NCI-H526 treated with DMSO at 0.1 percent for 48 hours (cell line): ENCODE results near the gene FBRSL1.
"Not testable (repeated sequence)": the region's sequence is repeated elsewhere in the genome, so short reads cannot be mapped to it uniquely, and the experiment has no call there.

Source experiments
- DNase-seq: peaks from one replicate; lab custom pipeline; 2025; lab: John Stamatoyannopoulos, UW

FBRSL1 gene

GRCh38 chr12:132525833-132526455 is 36.0 kb downstream of the FBRSL1 start:
- DNase-seq: no peak

GRCh38 chr12:132527186-132527882 is 37.4 kb downstream of the FBRSL1 start:
- no peak for DNase-seq

DNA sequence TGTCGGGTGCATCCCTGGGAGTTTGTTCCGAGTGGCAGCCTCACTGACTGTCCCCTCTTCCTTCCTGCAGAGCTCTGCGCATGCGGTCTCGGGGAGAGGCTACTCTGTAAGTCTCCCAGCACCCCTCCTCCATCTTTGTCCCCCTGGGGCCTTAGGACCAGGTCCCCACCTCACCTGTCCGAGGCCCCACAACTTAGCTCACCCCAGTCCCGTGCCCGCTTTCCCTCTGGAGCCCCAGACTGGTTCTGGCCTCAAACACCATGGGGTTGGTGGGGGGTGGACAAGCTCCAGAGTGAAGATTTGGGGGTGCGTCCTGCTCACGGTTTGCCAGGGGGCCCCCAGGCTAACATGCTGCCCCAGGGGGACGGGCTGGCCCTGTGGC is 37.9 kb downstream of the FBRSL1 start:
- DNase-seq: no peak

DNA sequence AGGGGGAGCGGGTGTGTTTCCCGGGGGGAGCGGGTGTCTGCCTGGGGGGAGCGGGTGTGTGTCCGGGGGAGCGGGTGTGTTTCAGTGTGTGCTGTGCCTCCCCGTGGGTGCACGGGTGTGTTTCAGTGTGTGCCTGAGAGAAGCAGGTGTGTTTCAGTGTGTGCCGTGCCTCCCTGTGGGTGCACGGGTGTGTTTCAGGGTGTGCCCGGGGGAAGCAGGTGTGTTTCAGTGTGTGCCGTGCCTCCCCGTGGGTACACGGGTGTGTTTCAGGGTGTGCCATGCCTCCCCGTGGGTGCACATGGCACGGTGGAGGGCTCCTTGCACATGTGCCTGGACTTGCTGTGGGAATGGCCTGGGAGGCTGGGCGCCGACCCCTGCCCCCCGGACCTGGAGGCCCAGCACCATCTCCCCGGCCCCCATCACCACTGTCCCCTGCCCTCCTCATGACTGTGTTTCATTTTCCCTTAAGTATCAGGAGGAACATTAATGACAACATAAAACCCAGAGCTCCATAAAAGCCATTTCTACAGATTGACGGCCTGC is 38.7 kb downstream of the FBRSL1 start:
- DNase-seq: no peak

DNA sequence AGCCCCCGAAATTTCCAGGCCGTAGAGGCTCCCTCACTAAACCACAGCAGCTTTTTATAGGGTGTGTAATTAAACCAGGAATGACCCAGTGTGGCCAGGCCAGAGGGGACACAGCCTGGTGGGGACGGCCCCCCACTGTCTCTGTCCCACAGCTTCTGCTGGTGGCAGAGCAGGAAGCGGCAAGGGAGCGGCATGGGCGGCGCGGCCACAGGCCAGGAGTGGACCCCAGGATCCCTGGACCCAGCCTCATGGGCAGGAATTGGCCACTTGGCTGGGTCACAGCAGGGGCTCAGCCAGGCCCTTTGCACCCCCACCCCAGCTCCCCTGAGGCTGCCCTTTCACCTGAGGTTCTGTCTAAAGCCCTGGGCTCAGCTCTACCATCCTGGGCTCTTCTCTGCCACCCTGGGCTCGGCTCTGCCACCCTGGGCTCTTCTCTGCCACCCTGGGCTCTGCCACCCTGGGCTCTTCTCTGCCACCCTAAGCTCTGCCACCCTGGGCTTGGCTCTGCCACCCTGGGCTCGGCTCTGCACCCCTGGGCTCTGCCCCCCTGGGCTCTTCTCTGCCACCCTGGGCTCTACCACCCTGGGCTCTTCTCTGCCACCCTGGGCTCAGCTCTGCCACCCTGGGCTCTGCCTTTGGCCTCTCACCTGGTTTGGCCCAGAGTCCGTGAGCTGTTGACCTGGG is 39.3 kb downstream of the FBRSL1 start:
- DNase-seq: no peak

GRCh38 chr12:132529906-132530305 is 40.0 kb downstream of the FBRSL1 start:
- DNase-seq: no peak

DNA sequence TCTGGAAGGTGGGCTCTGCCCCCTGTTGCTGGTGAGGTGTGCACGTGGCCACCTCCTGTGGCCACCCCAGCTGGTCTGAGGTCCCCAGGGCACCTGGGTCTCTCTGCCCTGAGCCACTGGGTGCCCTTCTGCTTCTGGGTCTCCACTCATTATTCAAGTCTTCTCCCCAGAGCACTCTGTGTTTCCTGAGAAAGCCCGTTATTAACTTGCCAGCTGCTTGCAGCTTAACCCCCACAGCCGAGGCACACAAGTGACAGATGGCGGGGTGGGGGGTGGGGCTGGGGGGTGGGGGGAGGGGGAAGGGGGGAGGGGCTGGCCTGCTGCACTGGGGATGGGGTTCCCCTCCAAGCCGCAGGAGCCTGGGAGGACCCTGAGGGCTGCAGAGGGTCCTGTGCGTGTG is 40.5 kb downstream of the FBRSL1 start:
- no peak for DNase-seq

DNA sequence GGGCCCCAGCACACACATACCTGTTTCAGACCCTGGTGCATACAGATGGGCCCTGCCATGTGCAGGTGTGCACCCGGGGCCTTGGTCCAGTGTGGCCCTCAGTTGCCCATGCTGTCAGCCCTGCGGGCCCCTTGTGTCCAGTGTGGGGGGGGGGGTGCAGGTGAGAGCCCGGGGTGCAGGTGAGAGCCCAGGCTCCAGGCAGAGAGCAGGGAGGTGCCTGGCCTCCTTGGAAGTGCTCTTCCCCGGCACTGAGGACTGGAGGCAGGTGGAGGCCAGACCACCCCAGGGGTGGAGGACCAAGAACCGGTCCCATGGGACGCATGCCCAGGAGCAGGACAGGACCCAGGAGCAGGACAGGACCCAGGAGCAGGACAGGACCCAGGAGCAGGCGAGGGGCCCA is 40.9 kb downstream of the FBRSL1 start:
- no peak for DNase-seq

- DNase-seq: not testable (repeated sequence)
These were observed 43.0 kb downstream of the FBRSL1 start for GRCh38 chr12:132532711-132533583.

GRCh38 chr12:132533584-132533958 is 43.6 kb downstream of the FBRSL1 start:
- no peak for DNase-seq

- no peak for DNase-seq
These were observed 44.1 kb downstream of the FBRSL1 start for GRCh38 chr12:132534076-132534475.

DNA sequence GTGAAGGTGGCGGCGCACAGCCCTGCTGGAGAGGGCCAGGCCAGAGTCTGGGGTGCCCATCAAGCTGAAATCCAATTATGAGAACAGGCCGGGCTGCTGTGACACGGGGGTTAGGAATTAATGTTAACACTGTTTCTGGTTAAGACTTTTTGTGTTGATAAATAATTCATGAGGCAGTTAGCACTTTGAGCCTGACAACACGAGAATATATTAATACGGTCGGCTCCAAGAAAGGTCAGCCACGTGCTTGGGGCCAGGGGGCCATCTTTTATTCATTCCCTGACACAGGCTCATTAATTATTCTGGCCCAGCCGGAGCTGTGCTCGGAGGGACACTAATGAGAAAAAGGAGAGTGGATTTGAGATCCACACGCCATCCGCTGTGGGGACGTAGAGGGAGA is 45.1 kb downstream of the FBRSL1 start:
- no peak for DNase-seq

DNA sequence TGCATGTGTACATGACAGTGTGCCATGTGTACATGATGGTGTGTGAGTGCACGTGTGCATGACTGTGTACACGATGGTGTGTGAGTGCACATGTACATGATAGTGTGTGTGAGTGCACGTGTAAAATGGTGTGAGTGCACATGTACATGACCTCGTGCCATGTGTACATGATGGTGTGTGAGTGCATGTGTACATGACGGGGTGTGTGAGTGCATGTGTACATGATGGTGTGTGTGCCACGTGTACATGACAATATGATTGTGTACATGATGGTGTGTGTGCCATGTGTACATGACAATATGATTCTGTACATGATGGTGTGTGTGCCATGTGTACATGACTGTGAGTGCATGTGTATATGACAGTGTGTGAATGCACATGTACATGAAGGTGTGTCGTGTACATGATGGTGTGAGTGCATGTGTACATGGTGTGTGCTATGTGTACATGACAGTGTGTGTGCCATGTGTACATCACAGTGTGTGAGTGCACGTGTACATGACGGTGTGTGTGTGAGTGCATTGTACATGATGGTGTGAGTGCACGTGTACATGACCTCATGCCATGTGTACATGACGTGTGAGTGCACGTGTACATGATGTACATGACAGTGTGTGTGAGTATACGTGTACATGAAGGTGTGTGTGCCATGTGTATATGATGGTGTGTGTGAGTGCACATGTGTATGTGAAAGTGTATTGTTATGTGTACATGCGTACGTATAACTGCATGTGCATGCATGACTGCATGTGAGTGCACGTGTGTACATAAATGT is 46.3 kb downstream of the FBRSL1 start:
- no peak for DNase-seq

DNA sequence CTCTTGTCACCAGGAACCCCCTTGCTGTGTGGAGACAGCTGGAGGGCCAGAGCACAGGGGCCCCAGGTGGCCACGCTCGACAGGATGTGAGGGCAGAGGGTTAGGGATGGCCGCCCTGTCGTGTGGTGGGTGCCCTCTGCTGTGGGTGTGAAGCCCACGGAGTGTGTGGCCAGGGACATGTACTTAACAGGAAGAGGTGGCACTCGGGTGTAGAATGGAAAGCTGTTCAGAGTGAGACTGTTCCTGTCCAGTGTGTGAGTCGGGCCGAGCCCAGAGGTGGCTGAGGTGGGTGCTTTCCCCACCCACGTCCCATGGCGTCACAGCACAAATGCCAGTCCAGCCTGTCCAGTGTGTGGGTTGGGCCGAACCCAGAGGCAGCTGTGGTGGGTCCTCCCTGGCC is 47.1 kb downstream of the FBRSL1 start:
- no peak for DNase-seq

- DNase-seq: no peak
These were observed 48.1 kb downstream of the FBRSL1 start for GRCh38 chr12:132537836-132538662.

GRCh38 chr12:132538663-132538990 is 48.7 kb downstream of the FBRSL1 start:
- DNase-seq: no peak

DNA sequence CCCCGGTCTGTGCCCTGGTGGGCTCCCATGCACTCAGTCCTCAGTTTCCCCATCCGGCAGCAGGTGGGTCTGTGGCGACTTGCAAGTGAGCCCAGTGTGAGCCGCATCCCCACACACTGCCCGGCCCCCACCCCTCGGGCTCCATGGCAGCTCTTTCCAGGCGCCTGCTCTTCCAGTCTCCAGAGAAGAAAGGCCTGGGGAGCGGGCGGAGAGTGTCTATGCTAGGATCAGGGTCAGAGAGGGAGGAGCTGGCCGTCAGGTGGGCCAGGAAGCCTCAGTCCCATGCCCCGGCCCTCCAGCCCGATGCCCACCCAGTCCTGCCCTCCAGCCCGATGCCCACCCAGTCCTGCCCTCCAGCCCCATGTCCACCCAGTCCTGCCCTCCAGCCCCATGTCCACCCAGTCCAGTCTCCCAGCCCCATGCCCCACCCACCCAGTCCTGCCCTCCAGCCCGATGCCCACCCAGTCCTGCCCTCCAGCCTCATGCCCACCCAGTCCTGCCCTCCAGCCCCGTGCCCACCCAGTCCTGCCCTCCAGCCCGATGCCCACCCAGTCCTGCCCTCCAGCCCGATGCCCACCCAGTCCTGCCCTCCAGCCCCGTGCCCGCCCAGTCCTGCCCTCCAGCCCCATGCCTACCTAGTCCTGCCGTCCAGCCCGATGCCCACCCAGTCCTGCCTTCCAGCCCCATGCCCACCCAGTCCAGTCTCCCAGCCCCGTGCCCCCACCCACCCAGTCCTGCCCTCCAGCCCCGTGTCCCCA is 49.2 kb downstream of the FBRSL1 start:
- DNase-seq: no peak

- no peak for DNase-seq
These were observed 50.5 kb downstream of the FBRSL1 start for GRCh38 chr12:132540436-132540835.

DNA sequence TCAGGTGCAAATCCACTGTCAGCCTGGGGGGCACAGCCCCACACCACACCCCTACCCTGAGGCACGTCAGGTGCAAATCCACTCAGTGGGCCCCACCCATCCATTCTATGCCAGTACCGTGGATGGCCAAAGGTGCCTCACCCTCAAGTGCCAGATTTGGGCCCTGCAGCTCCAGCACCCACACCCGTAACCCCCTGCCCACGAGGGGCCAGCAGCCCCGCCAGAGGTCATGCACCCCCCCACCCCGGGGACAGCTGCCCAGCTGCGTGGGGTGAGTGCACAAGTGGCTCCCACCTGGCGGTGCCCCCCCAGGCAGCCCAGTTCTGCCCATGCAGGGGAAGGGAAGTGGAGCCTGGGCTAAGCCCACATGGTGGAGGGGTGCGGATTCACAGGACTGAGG is 51.2 kb downstream of the FBRSL1 start:
- no peak for DNase-seq

- DNase-seq: no peak
These were observed 52.0 kb downstream of the FBRSL1 start for GRCh38 chr12:132541996-132542395.
